ENCODE measurements around the gene CCDC201. TPM values are rescaled to one million over a fixed set of nuclear protein-coding genes. Genes with fewer than 3 reads are reported as not detected.

CCDC201 gene
- total RNA-seq = not detected

GRCh38 chr7:45873035-45873354 is at the start of gene CCDC201:
Gene CCDC201, minus strand, starts transcription at chr7:45873082. Its CDS starts 75 bp downstream, at chr7:45873007.
- no peak for TF ChIP-seq CTCF (IDR thresholded peaks at IDR 0.05)

GRCh38 chr7:45921699-45922519 is 49.0 kb upstream of the CCDC201 start:
- TF ChIP-seq CTCF (IDR thresholded peaks at IDR 0.05) = peak in 2 of 3 donors; percentile 21 to 84
- DNase-seq (ENCODE audit: low spot score) (no peak), ATAC-seq (ENCODE audit: low FRiP score) (peak; percentile 21)

More at GRCh38 chr7:45873035-45873354, at the start of gene CCDC201:
- no peak for DNase-seq (ENCODE audit: low spot score)
- ATAC-seq (ENCODE audit: low FRiP score) = no peak

- TF ChIP-seq CTCF (IDR thresholded peaks at IDR 0.05) = no peak
- ATAC-seq (ENCODE audit: low FRiP score) (no peak), DNase-seq (ENCODE audit: low spot score) (no peak)
These were observed 48.5 kb upstream of the CCDC201 start for GRCh38 chr7:45921381-45921698.

GRCh38 chr7:45920502-45921380 is 47.9 kb upstream of the CCDC201 start, which contains the start of gene IGFBP3:
Gene IGFBP3, minus strand, starts transcription at chr7:45921272. Its CDS starts 132 bp downstream, at chr7:45921140.
- no peak for TF ChIP-seq CTCF (IDR thresholded peaks at IDR 0.05)
- no peak for DNase-seq (ENCODE audit: low spot score)
- ATAC-seq (ENCODE audit: low FRiP score) = peak; percentile 60

GRCh38 chr7:45919993-45920459 is 47.1 kb upstream of the CCDC201 start:
- ATAC-seq (ENCODE audit: low FRiP score) = no peak
- DNase-seq (ENCODE audit: low spot score) = no peak
- TF ChIP-seq CTCF (IDR thresholded peaks at IDR 0.05) = no peak

GRCh38 chr7:45919231-45919784 is 46.4 kb upstream of the CCDC201 start:
- TF ChIP-seq CTCF (IDR thresholded peaks at IDR 0.05) = no peak
- ATAC-seq (ENCODE audit: low FRiP score) = no peak
- DNase-seq (ENCODE audit: low spot score) = no peak
